H9 (cell line): ENCODE measurements around the gene KRT15. TPM values are rescaled to one million over a fixed set of nuclear protein-coding genes. Genes with fewer than 3 reads are reported as not detected.

Experiments used
- DNase-seq: peaks from one replicate; pipeline ENCODE4 v3.0.0-alpha.2; 2017
- H2AFZ ChIP-seq: one replicate; pipeline ENCODE4 v1.6.1; 2013; ENCODE audit warnings: mild to moderate bottlenecking, low read length, control low read depth, moderate library complexity
- H2AK5ac ChIP-seq: 2 replicates; pipeline ENCODE4 v1.6.1; 2013; ENCODE audit warnings: low read length, control low read depth, mixed read lengths; ENCODE audit not compliant: insufficient read length
- H2BK120ac ChIP-seq: one replicate; pipeline ENCODE4 v1.6.1; 2013; ENCODE audit warnings: low read depth, mild to moderate bottlenecking, low read length, control low read depth, inconsistent platforms; ENCODE audit not compliant: poor library complexity, severe bottlenecking
- H2BK12ac ChIP-seq: 2 replicates; pipeline ENCODE4 v1.6.1; 2013; ENCODE audit warnings: low read length, control low read depth, mixed read lengths, low read depth; ENCODE audit not compliant: insufficient read length
- H2BK15ac ChIP-seq: 2 replicates; pipeline ENCODE4 v1.6.1; 2013; ENCODE audit warnings: low read depth, low read length, control low read depth
- H2BK20ac ChIP-seq: one replicate; pipeline ENCODE4 v1.6.1; 2013; ENCODE audit warnings: low read depth, mild to moderate bottlenecking, low read length, control low read depth, inconsistent platforms; ENCODE audit not compliant: poor library complexity, severe bottlenecking
- H2BK5ac ChIP-seq: 2 replicates; pipeline ENCODE4 v1.6.1; 2013; ENCODE audit warnings: low read length, control low read depth, mixed read lengths; ENCODE audit not compliant: insufficient read length
- H3K14ac ChIP-seq: 2 replicates; pipeline ENCODE4 v1.6.1; 2013; ENCODE audit warnings: low read length, control low read depth; ENCODE audit not compliant: insufficient read depth
- H3K18ac ChIP-seq: 2 replicates; pipeline ENCODE4 v1.6.1; 2013; ENCODE audit warnings: low read depth, mild to moderate bottlenecking, mixed read lengths, low read length, control low read depth; ENCODE audit not compliant: insufficient read length
- H3K23ac ChIP-seq: 2 replicates; pipeline ENCODE4 v1.6.1; 2013; ENCODE audit warnings: low read length, control low read depth, mixed read lengths, low read depth; ENCODE audit not compliant: insufficient read length
- H3K23me2 ChIP-seq: 2 replicates; pipeline ENCODE4 v1.6.1; 2013; ENCODE audit warnings: low read depth, mild to moderate bottlenecking, mixed read lengths, low read length, control low read depth; ENCODE audit not compliant: insufficient read length, poor library complexity, severe bottlenecking
- H3K27ac ChIP-seq: 2 replicates; pipeline ENCODE4 v1.5.1; 2013; ENCODE audit warnings: low read length, control low read depth, mixed read lengths, low read depth; ENCODE audit not compliant: insufficient read length
- H3K27me3 ChIP-seq: 2 replicates; pipeline ENCODE4 v1.6.1; 2013; ENCODE audit warnings: low read length, control low read depth, inconsistent platforms; ENCODE audit not compliant: insufficient read depth
- H3K4ac ChIP-seq: 2 replicates; pipeline ENCODE4 v1.6.1; 2013; ENCODE audit warnings: low read depth, mild to moderate bottlenecking, control low read depth, inconsistent platforms, low read length, moderate library complexity
- H3K4me1 ChIP-seq: 2 replicates; pipeline ENCODE4 v1.6.1; 2013; ENCODE audit warnings: low read length, control low read depth, inconsistent platforms; ENCODE audit not compliant: insufficient read depth
- H3K4me2 ChIP-seq: 2 replicates; pipeline ENCODE4 v1.6.1; 2013; ENCODE audit warnings: low read length, control low read depth, mixed read lengths; ENCODE audit not compliant: insufficient read length, insufficient read depth
- H3K56ac ChIP-seq: 2 replicates; pipeline ENCODE4 v1.6.1; 2013; ENCODE audit warnings: low read depth, mild to moderate bottlenecking, mixed read lengths, low read length, control low read depth; ENCODE audit not compliant: insufficient read length
- H3K79me1 ChIP-seq: 2 replicates; pipeline ENCODE4 v1.6.1; 2013; ENCODE audit warnings: low read depth, mild to moderate bottlenecking, moderate library complexity, low read length, control low read depth, inconsistent platforms; ENCODE audit not compliant: insufficient read depth, poor library complexity, severe bottlenecking
- H3K79me2 ChIP-seq: 2 replicates; pipeline ENCODE4 v1.6.1; 2013; ENCODE audit warnings: low read length, control low read depth, inconsistent platforms; ENCODE audit not compliant: insufficient read depth
- H3K9ac ChIP-seq: 2 replicates; pipeline ENCODE4 v1.6.1; 2013; ENCODE audit warnings: low read length, control low read depth, mixed read lengths; ENCODE audit not compliant: insufficient read length; ENCODE audit errors: extremely low read depth
- H3K9me3 ChIP-seq: one replicate; pipeline ENCODE4 v1.6.1; 2013; ENCODE audit warnings: low read depth, low read length, inconsistent platforms; ENCODE audit not compliant: control insufficient read depth
- H3T11ph ChIP-seq: one replicate; pipeline ENCODE4 v1.6.1; 2013; ENCODE audit warnings: mild to moderate bottlenecking, low read length, control low read depth, inconsistent platforms
- H4K20me1 ChIP-seq: one replicate; pipeline ENCODE4 v1.6.1; 2013; ENCODE audit not compliant: control insufficient read depth, insufficient read length, insufficient read depth
- H4K5ac ChIP-seq: 2 replicates; pipeline ENCODE4 v1.6.1; 2013; ENCODE audit warnings: low read depth, mild to moderate bottlenecking, mixed read lengths, low read length, control low read depth; ENCODE audit not compliant: insufficient read length
- H4K8ac ChIP-seq: replicated peaks from 2 replicates; pipeline ENCODE4 v1.6.1; 2013; ENCODE audit warnings: low read length, control low read depth, mixed read lengths, low read depth; ENCODE audit not compliant: insufficient read length
- H4K91ac ChIP-seq: 2 replicates; pipeline ENCODE4 v1.6.1; 2013; ENCODE audit warnings: low read depth, mild to moderate bottlenecking, moderate library complexity, mixed read lengths, low read length, control low read depth; ENCODE audit not compliant: insufficient read length
- H3K27ac Mint-ChIP-seq, 3 experiments: 2 replicates in 2 of 3; 3 replicates in 1 of 3; pipeline ENCODE4 v1.8.0; 2020 to 2021; ENCODE audit warnings: mixed read lengths in 3 of 3, mild to moderate bottlenecking in 1 of 3, moderate library complexity in 1 of 3
- H3K27me3 Mint-ChIP-seq: 2 replicates; pipeline ENCODE4 v1.8.0; 2021; ENCODE audit warnings: low read depth, mild to moderate bottlenecking, moderate library complexity, mixed read lengths
- H3K36me3 Mint-ChIP-seq, 3 experiments: 2 replicates in 2 of 3; 3 replicates in 1 of 3; pipeline ENCODE4 v1.8.0; 2020 to 2021; ENCODE audit warnings: low read depth in 3 of 3, mixed read lengths in 3 of 3; ENCODE audit not compliant: insufficient read depth in 1 of 3
- H3K4me1 Mint-ChIP-seq, 2 experiments: 2 replicates each; pipeline ENCODE4 v1.8.0; 2020; ENCODE audit warnings: mixed read lengths in 2 of 2
- H3K4me3 Mint-ChIP-seq, 2 experiments: 2 replicates in 1 of 2; 3 replicates in 1 of 2; pipeline ENCODE4 v1.8.0; 2020 to 2021; ENCODE audit warnings: mild to moderate bottlenecking in 2 of 2, mixed read lengths in 2 of 2, moderate library complexity in 1 of 2
- H3K9me3 Mint-ChIP-seq, 2 experiments: 2 replicates in 1 of 2; 3 replicates in 1 of 2; pipeline ENCODE4 v1.8.0; 2020; ENCODE audit warnings: mild to moderate bottlenecking in 2 of 2, mixed read lengths in 2 of 2, moderate library complexity in 1 of 2
- CTCF ChIP-seq: fragments of 200-600 bp; sonication (generic); conservative IDR thresholded peaks from 3 replicates; pipeline ENCODE4 v1.8.0; 2021; ENCODE audit warnings: antibody characterized with exemption, mild to moderate bottlenecking
- WGBS: extraction: QIAGEN DNeasy Blood & Tissue Kit; methylation state at CpG from one replicate; pipeline ENCODE4 v1.1.7; 2013; ENCODE audit warnings: missing lambda C conversion rate, low lambda C conversion rate, mixed read lengths; ENCODE audit not compliant: insufficient read length; ENCODE audit errors: extremely low coverage; 5-methylcytosine and 5-hydroxymethylcytosine counted together
- total RNA-seq: library from RNA; stranded (reverse); gene quantifications from 2 replicates; pipeline ENCODE4 v1.2.1, GENCODE V29; 2021

Gene KRT15
- total RNA-seq, 1 experiment from 2014 or later, result 0.87 TPM

- no peaks in the 10 kb centered on the region for H3K79me1 ChIP-seq
- Mint-ChIP-seq H3K4me3 (no peak overlapping the region; a peak in 2 of 5 replicates), H3K9me3 (no peaks in the 10 kb centered on the region; a peak in 1 of 5 replicates), H3K36me3 (no peaks in the 10 kb centered on the region), H3K27me3 (peaks cover 18% of the 10 kb centered on the region), H3K4me1 (peaks cover 49 to 62% of the 10 kb centered on the region in 2 experiments), H3K27ac (peak overlapping the region in 1 of 3 experiments; percentile 30; a peak in 1 of 7 replicates)
- no peak overlapping the region for H3K23ac ChIP-seq
- H3K4me1 ChIP-seq, result peaks cover 2% of the 10 kb centered on the region; the same call in 1 of the 2 replicates
- H3K27me3 ChIP-seq, result no peaks in the 10 kb centered on the region
- no peak overlapping the region for H2BK20ac ChIP-seq
- no peak overlapping the region for H3K56ac ChIP-seq
- no peak overlapping the region for H3K4me2 ChIP-seq
- no peaks in the 10 kb centered on the region for H3K79me2 ChIP-seq
- DNase-seq, result no peak
- H2BK12ac ChIP-seq, result no peak overlapping the region
- no peak overlapping the region for H2AK5ac ChIP-seq
- H3K9ac ChIP-seq, result no peak overlapping the region
- H4K20me1 ChIP-seq, result no peaks in the 10 kb centered on the region
- H3K27ac ChIP-seq, result no peak overlapping the region
- H2BK15ac ChIP-seq, result no peak overlapping the region
- H2BK5ac ChIP-seq, result no peak overlapping the region
- no peak overlapping the region for H3T11ph ChIP-seq
- no peaks in the 10 kb centered on the region for H3K23me2 ChIP-seq
- H3K4ac ChIP-seq, result no peak overlapping the region
- H3K9me3 ChIP-seq, result no peaks in the 10 kb centered on the region
- no peak overlapping the region for H4K8ac ChIP-seq
- no peak overlapping the region for H4K91ac ChIP-seq
- no peak overlapping the region for H4K5ac ChIP-seq
- no peak overlapping the region for H2BK120ac ChIP-seq
- no peak for TF ChIP-seq CTCF
- H3K18ac ChIP-seq, result no peak overlapping the region
- WGBS, result no CpG with 5 or more reads among the region's 7 CpGs
- H3K14ac ChIP-seq, result 0 out of 2 replicates have a peak overlapping the region, but pooled peaks have one; percentile 33
- H2AFZ ChIP-seq, result no peak overlapping the region
Observed at GRCh38 chr17:41536741-41537613, 18.3 kb upstream of the KRT15 start.
